Measurements from ENCODE around the gene GRIK1.

GRIK1 gene

DNA sequence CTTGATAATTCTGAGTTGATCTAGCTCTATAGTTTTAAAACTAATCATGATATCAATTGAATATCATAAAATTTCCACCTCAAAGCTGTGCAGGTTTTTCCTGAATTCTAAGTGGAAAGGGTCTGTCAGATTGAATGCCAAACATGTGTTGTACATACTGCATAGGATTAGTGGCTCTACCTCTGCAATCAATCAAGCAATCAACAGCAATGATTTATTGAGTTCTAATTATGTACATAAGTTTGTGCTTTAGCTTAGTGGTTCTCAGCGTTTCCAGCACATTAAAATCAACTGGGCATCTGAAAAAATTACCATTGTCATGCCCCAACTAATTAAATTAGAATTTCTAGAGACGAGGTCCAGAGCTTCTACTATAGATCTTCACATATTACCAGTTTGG, 389.6 kb downstream of the GRIK1 start:
- no peak for DNase-seq (ENCODE audit: extremely low read depth in 1 of 2, low read depth in 1 of 2)

DNA sequence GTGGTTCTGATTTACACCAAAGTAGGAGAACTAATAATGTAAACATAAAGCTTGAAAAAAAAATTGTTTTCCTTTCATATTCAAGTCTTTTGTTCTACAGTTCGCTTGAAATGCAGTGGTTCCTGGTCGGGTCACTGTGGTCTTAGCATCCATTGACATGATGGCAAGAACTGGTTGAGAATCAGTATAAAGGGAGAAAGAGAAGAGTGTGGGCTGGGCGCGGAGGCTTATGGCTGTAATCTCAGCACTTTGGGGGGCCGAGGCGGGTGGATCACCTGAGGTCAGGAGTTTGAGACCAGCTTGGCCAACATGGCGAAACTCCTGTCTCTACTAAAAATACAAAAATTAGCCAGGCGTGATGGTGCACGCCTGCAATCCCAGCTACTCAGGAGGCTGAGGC, 390.2 kb downstream of the GRIK1 start:
- no peak for DNase-seq (ENCODE audit: extremely low read depth in 1 of 2, low read depth in 1 of 2)

DNA sequence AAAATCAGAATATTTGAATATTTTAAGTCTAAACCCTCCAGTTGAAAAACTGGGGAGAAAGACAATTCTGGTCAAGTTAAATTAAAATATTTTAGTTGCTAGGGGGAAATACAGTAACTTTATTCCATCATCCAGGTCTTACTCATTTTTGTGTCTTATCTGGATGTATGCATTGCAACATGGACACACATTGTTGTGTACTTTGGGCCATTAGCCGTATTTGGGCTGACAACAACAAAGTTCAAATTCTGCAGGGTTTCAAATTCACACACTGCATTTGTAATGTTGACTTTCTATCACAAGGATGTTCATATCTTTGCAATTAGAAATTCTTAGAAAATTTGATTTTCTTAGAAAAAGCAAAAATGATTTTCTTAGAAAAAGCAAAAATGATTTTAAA, 391.8 kb downstream of the GRIK1 start:
- no peak for DNase-seq (ENCODE audit: extremely low read depth in 1 of 2, low read depth in 1 of 2)

DNA sequence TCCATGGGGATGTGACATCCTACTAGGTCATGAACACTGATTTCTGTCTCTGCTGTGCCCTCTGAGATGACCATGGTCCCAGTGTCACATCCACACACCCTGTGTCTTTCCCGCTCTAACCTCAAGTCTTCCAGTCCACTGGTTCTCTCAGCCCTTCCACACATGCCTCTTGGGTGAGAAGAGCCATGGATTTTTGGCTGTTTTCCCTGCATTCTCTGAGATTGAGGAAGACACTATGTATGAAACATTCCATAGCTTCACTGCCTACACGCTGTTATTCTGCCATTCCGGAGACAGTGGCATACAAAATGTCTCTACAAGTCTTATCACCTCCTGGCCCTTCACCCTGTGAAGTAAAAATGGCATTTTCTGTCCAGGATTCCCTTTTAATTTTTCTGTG, 393.7 kb downstream of the GRIK1 start:
- DNase-seq (ENCODE audit: extremely low read depth in 1 of 2, low read depth in 1 of 2): no peak

DNA sequence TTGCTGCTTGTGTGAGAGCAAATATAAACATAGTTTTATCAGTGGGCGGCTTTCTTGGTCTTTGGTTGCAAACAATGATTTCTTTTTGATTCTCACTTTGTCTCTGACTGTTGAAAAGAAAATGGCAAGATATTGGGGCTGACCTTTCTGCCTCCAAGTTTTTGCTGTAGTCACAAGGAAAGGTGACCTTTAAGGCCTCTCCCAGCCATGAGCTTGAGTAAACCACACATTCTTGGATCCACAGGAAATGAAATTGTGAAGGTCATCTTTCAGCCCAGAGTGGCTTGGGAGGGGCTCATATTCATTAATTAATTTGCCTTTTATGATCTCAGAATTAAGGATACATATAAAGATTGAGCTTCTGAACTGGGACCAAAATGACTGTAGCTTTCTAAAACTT, 399.5 kb downstream of the GRIK1 start:
- no peak for DNase-seq (ENCODE audit: extremely low read depth in 1 of 2, low read depth in 1 of 2)

DNA sequence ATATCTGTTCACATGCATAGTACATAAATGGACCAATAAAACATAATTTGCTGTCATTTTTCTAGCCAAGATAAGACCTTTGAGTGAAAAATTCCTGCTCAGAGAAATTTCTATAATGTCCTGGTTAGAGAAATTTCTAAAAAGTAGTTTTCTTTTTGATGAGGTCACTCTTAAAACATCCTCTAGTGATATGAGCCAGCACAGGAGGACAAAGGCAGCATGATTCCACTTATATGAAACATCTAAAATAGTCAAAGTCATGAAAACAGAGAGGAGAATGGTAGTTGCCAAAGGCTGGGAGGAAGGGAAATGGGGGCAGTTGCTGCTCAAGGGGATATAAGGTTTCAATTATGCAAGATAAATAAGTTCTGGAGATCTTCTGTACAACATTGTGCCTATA, 401.7 kb downstream of the GRIK1 start:
- no peak for DNase-seq (ENCODE audit: extremely low read depth in 1 of 2, low read depth in 1 of 2)

DNA sequence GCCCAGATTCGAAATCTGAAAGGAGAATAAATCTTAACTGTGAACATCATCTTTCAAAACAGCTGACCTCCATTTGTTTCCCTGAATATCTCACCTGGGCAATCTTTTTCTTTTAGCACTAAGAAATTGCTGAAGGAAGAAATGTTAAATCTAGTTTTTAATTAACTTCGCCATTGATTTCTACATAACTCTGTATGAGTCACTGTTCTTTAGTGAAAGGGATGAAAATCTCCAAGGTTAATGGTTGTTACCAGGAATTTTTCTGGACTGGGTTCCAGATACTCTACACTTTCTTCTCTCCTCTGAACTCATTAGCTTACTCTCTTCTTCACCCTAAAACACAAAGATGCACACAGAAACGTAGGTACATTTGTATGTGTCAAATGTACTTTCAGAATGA, 405.3 kb downstream of the GRIK1 start:
- no peak for DNase-seq (ENCODE audit: extremely low read depth in 1 of 2, low read depth in 1 of 2)

DNA sequence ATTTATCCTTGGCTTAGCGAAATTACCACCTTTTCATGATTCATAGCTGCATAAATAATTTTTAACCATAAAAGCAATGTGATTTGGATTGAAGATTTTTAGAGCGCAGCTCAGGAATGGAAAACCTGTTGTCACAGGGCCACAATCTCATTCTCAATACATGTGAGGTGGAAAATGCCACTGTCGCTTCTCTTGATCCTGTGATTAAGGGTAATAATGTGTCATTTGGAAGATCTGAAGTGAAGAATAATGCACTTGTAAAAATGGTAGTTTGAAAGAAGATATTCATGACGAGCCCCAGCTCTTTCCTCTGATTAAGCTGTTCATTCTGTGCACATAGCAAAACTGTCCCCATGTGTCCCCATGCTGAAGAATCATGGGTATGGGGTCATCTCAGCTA, 410.7 kb downstream of the GRIK1 start:
- DNase-seq (ENCODE audit: extremely low read depth in 1 of 2, low read depth in 1 of 2): no peak

DNA sequence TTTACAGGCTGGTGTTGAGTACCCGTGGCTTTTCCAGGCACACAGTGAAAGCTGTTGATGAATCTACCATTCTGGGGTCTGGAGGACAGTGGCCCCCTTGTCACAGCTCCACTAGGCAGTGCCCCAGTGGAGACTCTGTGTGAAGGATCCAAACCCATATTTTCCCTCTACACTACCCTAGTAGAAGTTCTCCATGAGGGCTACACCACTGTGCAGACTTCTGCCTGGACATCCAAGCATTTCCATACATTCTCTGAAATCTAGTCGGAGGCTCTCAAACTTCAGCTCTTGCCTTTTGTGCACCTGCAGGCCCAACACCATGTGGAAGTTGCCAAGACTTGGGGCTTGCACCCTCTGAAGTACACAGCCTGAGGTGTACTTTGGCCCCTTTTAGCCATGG, 413.3 kb downstream of the GRIK1 start:
- no peak for DNase-seq (ENCODE audit: extremely low read depth in 1 of 2, low read depth in 1 of 2)

DNA sequence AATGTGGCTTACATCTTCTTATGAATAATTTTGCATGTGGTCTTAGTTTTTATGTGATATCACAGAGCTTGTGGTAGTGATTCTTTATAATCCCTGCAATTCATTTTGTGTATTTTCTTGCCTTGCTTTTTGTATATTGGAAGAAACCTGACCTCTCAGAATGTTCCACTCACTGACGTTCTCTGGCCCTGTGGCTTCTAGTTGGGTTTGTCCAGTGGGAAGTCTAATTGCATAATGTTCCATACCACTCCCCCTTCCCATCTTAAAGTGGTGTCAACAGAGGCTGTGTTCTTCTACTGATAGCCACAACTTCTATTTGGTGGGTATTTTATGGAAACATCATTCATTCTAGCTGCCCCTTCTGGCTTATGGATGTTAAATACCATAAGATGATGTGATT, 415.7 kb downstream of the GRIK1 start:
- DNase-seq (ENCODE audit: extremely low read depth in 1 of 2, low read depth in 1 of 2): no peak

DNA sequence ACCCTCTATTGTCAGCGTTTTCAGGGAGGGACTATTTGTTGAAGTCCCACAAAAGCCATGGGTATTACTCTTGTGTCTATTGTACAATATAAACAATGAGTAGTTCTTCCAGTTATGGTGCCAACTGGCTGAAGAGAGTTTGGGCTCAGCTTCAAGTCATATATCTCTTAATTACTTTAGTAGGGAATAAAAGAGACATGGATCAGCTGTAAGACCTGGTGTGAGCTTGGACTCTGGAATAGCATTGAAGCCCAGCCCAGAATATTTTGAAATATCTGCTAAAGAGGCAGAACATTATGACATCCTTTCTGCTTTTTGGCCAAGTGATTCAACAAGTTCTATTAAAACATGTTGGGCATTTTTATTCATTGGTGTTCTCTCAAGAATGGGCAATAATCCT, 416.1 kb downstream of the GRIK1 start:
- no peak for DNase-seq (ENCODE audit: extremely low read depth in 1 of 2, low read depth in 1 of 2)

DNA sequence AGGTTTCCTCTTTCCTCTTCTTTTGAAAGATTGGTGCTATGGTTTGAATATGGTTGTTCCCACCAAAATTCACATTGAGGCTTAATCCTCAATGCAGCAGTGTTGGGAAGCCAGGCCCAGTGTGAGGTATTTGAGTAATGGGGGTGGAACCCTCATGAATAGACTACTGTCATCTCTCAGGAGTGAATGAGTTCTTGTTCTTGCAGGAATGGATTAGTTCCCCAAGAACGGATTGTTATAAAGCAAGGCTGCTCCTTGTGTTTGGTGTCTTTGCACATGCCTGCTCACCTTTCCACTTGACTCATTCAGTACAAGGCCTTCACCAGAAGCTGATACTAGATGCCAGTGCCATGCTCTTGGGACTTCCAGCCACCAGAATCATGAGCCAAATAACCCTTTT, 417.9 kb downstream of the GRIK1 start:
- DNase-seq (ENCODE audit: extremely low read depth in 1 of 2, low read depth in 1 of 2): no peak

DNA sequence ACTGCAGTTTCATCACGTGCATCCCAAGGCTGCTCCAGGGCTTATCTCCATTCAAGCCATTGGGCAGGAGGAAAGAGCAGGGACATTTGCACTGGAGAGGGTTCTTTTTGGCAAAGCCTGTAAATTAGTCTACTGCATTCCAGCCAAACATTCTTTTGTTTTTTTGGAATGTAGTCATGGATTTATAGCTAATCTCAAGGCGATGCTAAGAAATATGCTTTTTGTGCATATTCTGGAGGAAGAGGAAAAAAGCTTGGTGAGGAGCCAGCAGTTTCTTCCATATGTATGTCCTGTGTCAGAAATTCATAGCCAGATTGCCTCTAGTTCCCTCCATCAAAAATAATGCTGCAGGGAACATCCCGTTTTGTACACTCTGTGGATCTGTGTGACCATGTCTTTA, 419.6 kb downstream of the GRIK1 start:
- no peak for DNase-seq (ENCODE audit: extremely low read depth in 1 of 2, low read depth in 1 of 2)

DNA sequence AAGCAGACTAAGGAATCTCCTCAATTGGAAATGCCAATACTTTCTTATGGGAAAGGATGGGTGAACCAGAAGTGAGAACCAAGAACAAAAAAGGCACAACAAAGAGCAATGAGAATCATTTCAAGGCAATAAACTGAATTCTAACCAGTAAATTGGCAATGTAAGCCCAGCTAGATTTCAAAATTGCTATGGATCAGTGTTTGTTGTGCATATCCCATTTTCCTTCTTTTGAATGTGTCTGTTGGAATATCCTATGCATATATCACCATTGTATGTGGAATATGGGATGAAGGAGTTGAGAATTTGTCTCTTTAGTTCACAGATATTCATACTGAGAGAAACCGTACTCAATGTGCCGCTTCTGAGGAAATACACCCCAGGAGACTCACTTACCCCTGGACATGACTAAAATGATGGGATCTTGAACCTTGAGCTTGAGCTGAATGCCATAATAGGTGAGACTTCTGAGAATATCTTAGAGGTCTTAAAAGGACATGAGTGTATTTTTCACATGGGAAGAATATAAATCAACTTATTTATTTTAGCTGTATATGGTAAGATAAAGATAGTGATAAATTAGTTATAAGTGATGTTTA, 425.0 kb downstream of the GRIK1 start:
- no peak for DNase-seq (ENCODE audit: extremely low read depth in 1 of 2, low read depth in 1 of 2)

DNA sequence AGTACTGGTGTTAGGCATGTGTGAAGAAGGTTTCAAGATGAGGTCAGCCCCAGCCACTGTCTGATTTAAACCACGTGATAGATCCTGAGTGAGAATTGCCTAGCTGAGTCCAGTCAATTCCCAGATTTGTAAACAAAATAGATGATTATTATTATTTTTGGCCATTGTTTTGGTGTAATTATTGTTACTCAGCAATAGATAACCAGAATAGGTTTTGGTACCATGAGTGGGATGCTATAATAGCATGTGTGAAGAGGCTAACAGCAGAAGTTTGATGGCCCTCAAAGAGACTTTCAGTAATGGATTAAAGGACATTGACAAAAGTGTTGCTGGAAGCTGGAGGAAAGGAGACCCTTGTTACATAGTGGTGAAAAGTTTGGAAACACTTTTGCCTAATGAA, 426.3 kb downstream of the GRIK1 start:
- no peak for DNase-seq (ENCODE audit: extremely low read depth in 1 of 2, low read depth in 1 of 2)

DNA sequence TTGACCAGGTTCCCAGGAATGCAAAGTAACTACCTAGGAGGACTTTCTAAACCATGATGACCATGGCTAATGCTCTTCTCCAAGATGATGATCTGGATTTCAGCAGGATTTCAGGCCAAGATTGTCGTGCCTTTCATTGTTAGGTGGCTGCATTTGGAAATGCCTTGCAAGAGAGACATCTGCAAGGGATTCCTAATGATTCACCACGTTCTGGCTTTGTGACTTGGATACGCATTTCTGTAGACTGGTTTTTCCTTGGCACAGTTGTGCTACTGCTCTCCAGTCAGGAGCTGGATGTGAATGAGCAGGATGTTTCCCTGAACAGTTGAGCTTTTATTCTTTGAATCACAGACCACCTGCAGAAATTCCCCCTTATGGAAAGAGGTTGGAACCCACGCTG, 428.7 kb downstream of the GRIK1 start:
- DNase-seq (ENCODE audit: extremely low read depth in 1 of 2, low read depth in 1 of 2): no peak

DNA sequence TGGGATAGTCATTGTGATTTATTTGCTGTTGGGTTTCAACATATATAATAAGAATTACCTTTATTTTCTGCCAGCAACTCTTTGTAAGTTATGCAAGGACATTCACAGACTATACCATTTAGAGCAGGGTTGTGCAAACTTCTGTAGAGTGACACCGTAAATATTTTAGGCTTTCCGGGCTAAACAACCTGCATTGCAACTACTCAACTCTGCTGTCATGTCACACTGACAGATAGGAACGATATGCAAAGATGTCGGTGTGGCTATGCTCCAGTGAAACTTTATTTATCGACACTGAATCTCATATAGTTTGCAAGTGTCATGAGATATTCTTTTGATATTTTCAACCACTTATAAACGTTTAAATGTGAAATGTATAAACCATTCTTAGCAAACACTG, 430.7 kb downstream of the GRIK1 start:
- no peak for DNase-seq (ENCODE audit: extremely low read depth in 1 of 2, low read depth in 1 of 2)

DNA sequence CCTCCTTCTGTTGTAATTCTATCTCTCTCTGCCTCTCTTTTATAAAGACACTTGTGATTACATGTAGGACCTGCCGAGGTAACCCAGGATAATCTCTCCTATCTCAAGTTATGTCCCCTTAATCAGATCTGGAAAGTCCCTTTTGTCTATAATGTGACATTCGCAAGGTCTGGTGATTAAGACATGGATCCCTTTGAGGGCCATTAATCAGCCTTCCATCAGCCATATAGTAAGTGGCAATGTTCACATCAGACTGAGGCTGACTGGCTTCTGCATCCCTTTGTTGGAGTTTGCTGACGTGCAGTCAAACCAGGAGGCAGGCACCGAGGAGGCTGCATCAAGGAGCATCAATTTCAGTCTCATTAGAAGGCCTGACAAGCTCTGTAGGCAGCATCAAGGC, 431.5 kb downstream of the GRIK1 start:
- no peak for DNase-seq (ENCODE audit: extremely low read depth in 1 of 2, low read depth in 1 of 2)

DNA sequence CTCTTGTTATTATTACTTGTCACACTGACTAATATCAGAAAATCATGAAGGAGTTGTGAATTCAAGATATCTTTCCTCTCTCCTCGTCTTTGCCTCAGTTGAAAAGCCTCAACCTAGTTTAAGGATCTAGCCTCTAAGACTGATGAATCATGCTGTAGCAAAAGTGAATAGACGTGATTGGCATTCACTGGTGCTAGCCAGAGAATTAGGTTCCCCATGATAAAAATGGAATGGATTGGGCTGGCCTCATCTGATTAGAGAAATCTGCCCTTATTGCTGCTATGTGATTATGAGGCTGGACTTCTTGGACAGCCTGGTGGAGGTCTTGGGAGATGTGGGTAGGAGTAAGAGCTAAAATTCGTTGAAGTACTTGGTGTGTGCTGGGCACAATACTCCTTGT, 432.8 kb downstream of the GRIK1 start:
- DNase-seq (ENCODE audit: extremely low read depth in 1 of 2, low read depth in 1 of 2): no peak

DNA sequence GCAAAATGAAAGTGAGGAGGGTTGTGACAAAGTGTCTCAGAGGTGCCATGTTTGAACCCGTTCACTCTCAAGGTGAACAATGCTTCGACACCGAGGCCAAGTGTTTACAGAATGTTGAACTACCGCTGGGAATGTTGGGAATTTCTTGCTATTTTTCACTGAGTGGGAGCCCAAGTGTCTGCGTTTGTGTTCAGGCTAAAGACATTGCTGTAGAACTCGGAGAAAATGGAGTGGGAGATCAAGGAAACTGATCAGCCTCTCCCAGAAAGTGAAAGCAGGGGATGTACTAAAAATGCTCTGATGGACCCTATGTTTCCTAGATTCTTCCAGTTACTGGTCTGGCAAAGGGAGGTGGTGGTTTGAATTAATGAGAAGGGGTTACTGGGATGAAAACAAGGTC, 433.6 kb downstream of the GRIK1 start:
- DNase-seq (ENCODE audit: extremely low read depth in 1 of 2, low read depth in 1 of 2): no peak

DNA sequence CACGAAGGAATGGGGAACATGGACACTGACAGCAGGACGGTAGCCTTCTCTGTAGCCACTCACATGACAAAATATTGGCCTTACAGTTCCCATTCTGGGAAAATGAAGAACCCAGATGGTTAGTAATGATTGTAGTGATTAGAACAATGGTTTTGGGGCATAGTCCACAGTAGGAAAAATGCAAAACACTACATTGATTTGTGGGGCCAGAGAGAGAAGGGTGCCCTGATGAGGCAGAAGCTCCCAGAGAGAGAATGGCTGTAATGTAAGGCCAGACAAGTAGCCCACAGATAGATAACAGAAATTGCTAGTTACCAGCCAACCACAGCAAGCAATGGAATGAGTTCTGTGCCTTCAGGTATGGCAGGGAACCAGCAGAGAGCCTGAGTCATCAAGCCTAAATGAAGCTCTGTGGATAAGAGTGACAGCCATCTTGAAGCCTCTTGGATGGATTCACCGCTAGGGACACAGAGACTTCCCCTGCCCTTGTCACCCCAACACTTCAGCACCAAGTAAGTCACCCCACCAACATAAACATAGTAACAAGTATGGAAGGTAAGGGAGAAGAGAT, 435.0 kb downstream of the GRIK1 start:
- no peak for DNase-seq (ENCODE audit: extremely low read depth in 1 of 2, low read depth in 1 of 2)

DNA sequence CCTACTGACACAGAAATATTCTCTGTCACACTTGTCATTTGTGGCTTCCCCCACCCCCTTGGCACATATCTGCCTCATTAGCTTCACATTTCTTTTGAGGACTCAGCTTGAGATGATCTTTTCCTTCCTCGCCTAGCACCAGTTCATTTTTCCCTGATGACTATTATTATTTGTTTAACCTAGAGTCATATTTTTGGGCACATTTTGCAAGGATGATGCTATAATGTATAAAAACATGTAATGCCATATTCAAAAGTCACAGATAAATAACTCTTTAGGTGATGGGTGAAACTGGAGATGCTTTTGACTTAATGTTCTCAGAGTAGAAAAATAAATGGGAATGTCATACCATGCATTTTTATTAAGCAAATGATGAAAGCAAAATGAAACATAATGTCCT, 438.3 kb downstream of the GRIK1 start:
- no peak for DNase-seq (ENCODE audit: extremely low read depth in 1 of 2, low read depth in 1 of 2)

DNA sequence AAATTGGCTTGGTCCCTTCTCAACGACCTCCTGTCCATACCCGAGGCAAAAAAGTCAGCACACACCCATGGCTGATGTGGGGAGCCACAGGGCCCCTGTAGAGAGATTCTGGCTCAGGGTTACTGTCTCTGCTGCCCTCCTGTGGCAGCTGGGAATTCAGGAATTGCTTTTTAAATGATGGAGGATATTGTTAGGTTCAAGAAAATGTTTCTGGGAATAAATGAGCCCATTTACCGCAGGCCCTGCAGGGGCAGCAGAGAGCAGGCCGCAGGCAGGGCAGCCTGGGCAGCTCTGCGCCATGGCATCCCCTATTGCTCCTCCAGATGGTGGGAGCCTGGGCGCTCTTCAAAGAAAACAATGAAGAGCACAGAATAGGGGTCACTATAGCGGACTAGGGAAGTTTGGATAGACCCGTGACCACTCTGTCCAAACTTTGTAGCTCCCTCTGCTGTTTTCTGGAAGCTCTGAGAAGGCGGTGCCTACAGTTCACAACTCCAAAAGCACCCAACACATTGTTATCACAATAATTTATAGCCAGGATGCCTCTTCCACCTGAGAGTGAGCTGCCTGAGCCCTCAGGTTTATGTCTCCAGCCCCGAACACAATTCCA, 440.0 kb downstream of the GRIK1 start:
- DNase-seq (ENCODE audit: extremely low read depth in 1 of 2, low read depth in 1 of 2): no peak

Measured in stimulated activated CD8-positive, alpha-beta memory T cell treated with anti-CD3 and anti-CD28 coated beads, Interleukin-7, amount 100 ng/mL, for 48 hours (primary cell).